ENCODE data around the gene CDSN.

GRCh38 chr6:31115941-31116560 lies 4.2 kb downstream of the CDSN start:
- TF ChIP-seq GATA2 (IDR thresholded peaks at IDR 0.05; ENCODE audit: low read depth, low read length) (no peak), GATA3 (IDR thresholded peaks at IDR 0.05; ENCODE audit: low read depth, low read length) (no peak)
